Peyer's patch (tissue), 4 donors: Measurements from ENCODE around the gene GFPT2.

ENCODE experiments used
- CTCF ChIP-seq, 6 experiments: fragments of 450-650 bp in 4 of 6; fragments of 200-600 bp in 2 of 6; sonication (generic) in 1 of 6; IDR thresholded peaks; one replicate each; pipeline ENCODE4 v1.5.1; 2017 to 2019; ENCODE audit warnings: antibody characterized with exemption in 6 of 6, mild to moderate bottlenecking in 3 of 6, moderate library complexity in 1 of 6
- POLR2A ChIP-seq, 2 donors: fragments of 450-650 bp; IDR thresholded peaks; one replicate each; pipeline ENCODE4 v1.5.1; 2017; ENCODE audit warnings: antibody characterized with exemption in 2 of 2, mild to moderate bottlenecking in 2 of 2, moderate library complexity in 2 of 2

- no peak for TF ChIP-seq CTCF (IDR thresholded peaks at IDR 0.05)
- no peak for TF ChIP-seq POLR2A (IDR thresholded peaks at IDR 0.05)
Observed at GRCh38 chr5:180381428-180381827, 28.3 kb upstream of the GFPT2 start.
